Measurements from ENCODE around the gene GNA12. TPM values are rescaled to one million over a fixed set of nuclear protein-coding genes. Genes with fewer than 3 reads are reported as not detected.

The GNA12 gene
- total and polyA plus RNA-seq, 9 of the 15 experiments (the other 6 are each of a cell fraction or from before 2014, with no cell fraction given) = 0.65 to 32.7 (median 9.6) TPM

DNA sequence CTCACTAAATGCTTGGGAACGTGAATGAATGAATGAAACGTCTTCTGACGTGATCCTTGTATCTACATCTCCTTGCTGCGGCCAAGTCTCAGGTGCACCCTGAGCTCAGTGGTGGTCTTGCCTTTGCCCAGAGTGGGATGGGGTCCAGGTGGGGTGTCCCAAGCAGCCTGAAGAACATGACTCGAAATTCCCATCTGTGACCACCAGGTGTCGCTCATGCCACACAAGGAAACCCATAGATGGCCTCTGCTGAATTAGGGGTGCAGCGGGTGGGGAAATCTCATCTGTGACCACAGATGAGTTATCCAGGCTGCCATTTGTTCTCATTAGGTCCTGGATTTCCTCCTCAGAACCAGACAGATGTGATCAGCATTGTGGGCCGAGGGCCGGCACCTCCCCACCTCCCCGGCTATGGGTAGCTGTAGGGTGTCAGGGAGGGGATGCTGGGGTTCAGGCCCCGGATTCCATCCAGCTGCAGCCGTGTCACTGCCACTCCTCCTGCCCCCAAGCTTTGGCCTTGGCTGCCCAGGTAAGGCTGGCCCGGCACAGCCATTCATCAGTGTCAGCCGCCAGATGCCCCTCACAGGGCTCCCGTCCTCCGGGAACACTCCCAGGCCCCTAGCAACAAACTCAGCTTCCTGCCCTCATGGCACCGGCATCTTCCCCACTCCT is 21.0 kb upstream of the GNA12 start (continued):
- TF ChIP-seq RAD21 (CRISPR knock-in tag; conservative IDR thresholded peaks at IDR 0.05 in 1 of 2, IDR thresholded peaks at IDR 0.05 in 1 of 2) (peak; percentile 75 to 86), GMEB1 (CRISPR knock-in tag; IDR thresholded peaks at IDR 0.05) (no peak), GTF2A2 (tag; IDR thresholded peaks at IDR 0.05) (no peak), ZNF277 (CRISPR knock-in tag; IDR thresholded peaks at IDR 0.05; ENCODE audit: borderline replicate concordance) (no peak), E2F5 (CRISPR knock-in tag; IDR thresholded peaks at IDR 0.05) (no peak), RB1 (IDR thresholded peaks at IDR 0.05; ENCODE audit: low read depth) (peak; percentile 30; the same call in 1 of the 2 replicates), ARHGAP35 (IDR thresholded peaks at IDR 0.05; ENCODE audit: partially characterized antibody) (no peak), GATAD2A (IDR thresholded peaks at IDR 0.05) (no peak), CTCF (IDR thresholded peaks at IDR 0.05 in 2 of 3, conservative IDR thresholded peaks at IDR 0.05 in 1 of 3; ENCODE audit: insufficient read depth in 2 of 3, low read depth in 1 of 3, low read length in 3 of 3) (peak; percentile 80 to 93 (median 86)), FOXP4 (CRISPR knock-in tag; IDR thresholded peaks at IDR 0.05; ENCODE audit: borderline replicate concordance) (no peak), MEF2A (IDR thresholded peaks at IDR 0.05; ENCODE audit: control insufficient read depth, low read depth, low read length) (no peak), SMC3 (conservative IDR thresholded peaks at IDR 0.05; ENCODE audit: insufficient read depth, low read depth, low read length) (peak; percentile 85), SRSF9 (IDR thresholded peaks at IDR 0.05; ENCODE audit: borderline replicate concordance, low read depth, low read length) (no peak), ARID2 (IDR thresholded peaks at IDR 0.05) (0 out of 2 replicates have a peak, but pooled peaks have one; percentile 35), ZNF24 (IDR thresholded peaks at IDR 0.05) (0 out of 2 replicates have a peak, but pooled peaks have one; percentile 25)
- TF ChIP-seq, protein P1, sequence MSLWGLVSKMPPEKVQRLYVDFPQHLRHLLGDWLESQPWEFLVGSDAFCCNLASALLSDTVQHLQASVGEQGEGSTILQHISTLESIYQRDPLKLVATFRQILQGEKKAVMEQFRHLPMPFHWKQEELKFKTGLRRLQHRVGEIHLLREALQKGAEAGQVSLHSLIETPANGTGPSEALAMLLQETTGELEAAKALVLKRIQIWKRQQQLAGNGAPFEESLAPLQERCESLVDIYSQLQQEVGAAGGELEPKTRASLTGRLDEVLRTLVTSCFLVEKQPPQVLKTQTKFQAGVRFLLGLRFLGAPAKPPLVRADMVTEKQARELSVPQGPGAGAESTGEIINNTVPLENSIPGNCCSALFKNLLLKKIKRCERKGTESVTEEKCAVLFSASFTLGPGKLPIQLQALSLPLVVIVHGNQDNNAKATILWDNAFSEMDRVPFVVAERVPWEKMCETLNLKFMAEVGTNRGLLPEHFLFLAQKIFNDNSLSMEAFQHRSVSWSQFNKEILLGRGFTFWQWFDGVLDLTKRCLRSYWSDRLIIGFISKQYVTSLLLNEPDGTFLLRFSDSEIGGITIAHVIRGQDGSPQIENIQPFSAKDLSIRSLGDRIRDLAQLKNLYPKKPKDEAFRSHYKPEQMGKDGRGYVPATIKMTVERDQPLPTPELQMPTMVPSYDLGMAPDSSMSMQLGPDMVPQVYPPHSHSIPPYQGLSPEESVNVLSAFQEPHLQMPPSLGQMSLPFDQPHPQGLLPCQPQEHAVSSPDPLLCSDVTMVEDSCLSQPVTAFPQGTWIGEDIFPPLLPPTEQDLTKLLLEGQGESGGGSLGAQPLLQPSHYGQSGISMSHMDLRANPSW (CRISPR knock-in tag; IDR thresholded peaks at IDR 0.05) = no peak

Measured in K562 (cell line).